Measurements from ENCODE around the gene PTPRE.
A peak's percentile ranks its signal among the peaks of the same experiment; 100 is the strongest.

PTPRE gene

GRCh38 chr10:128048819-128049210, 141.9 kb downstream of the PTPRE start:
- no peak for DNase-seq

GRCh38 chr10:128049226-128050120, 142.6 kb downstream of the PTPRE start:
- DNase-seq = no peak

GRCh38 chr10:128050121-128050516, 143.2 kb downstream of the PTPRE start:
- DNase-seq = no peak

GRCh38 chr10:128050936-128051335, 144.0 kb downstream of the PTPRE start:
- DNase-seq = peak; percentile 39

GRCh38 chr10:128051548-128051947, 144.6 kb downstream of the PTPRE start:
- no peak for DNase-seq

GRCh38 chr10:128052696-128053095, 145.8 kb downstream of the PTPRE start:
- no peak for DNase-seq

GRCh38 chr10:128053356-128053755, 146.5 kb downstream of the PTPRE start:
- DNase-seq = no peak

- DNase-seq = no peak
Observed at GRCh38 chr10:128054163-128054970, 147.5 kb downstream of the PTPRE start.

- DNase-seq = no peak
Observed at GRCh38 chr10:128055061-128055868, 148.4 kb downstream of the PTPRE start.

- no peak for DNase-seq
Observed at GRCh38 chr10:128056303-128057050, 149.6 kb downstream of the PTPRE start.

GRCh38 chr10:128058106-128058749, 151.3 kb downstream of the PTPRE start:
- DNase-seq = no peak

- no peak for DNase-seq
Observed at GRCh38 chr10:128058750-128059134, 151.8 kb downstream of the PTPRE start.

GRCh38 chr10:128059266-128059981, 152.5 kb downstream of the PTPRE start:
- no peak for DNase-seq

GRCh38 chr10:128059982-128060293, 153.0 kb downstream of the PTPRE start:
- no peak for DNase-seq

GRCh38 chr10:128060341-128061250, 153.7 kb downstream of the PTPRE start:
- DNase-seq = no peak

- DNase-seq = no peak
Observed at GRCh38 chr10:128061306-128062300, 154.7 kb downstream of the PTPRE start.

GRCh38 chr10:128062331-128062880, 155.5 kb downstream of the PTPRE start:
- DNase-seq = peak; percentile 39

GRCh38 chr10:128062881-128063563, 156.1 kb downstream of the PTPRE start:
- peak; percentile 81 for DNase-seq

Data from activated CD4-positive, alpha-beta T cell treated with anti-CD3 and anti-CD28 coated beads, Interleukin-10, Interleukin-2, amounts not matched to agents 100 ng/mL and 50 ng/mL, durations not matched to agents 16 hours and 8 hours (primary cell).